Breast epithelium (tissue), 3 donors: ENCODE measurements around the gene FMN1.

ENCODE experiments used
- CTCF ChIP-seq, 3 donors: fragments of 450-650 bp; IDR thresholded peaks; one replicate each; pipeline ENCODE4 v1.5.1; 2016 to 2017; ENCODE audit warnings: antibody characterized with exemption in 3 of 3, mild to moderate bottlenecking in 3 of 3, moderate library complexity in 3 of 3
- POLR2A ChIP-seq: fragments of 450-650 bp; IDR thresholded peaks from one replicate; pipeline ENCODE4 v1.6.1; 2016; ENCODE audit warnings: antibody characterized with exemption, mild to moderate bottlenecking, moderate library complexity

GRCh38 chr15:32919749-32920414, 274.6 kb downstream of the FMN1 start:
- TF ChIP-seq POLR2A (no peak), CTCF (IDR thresholded peaks at IDR 0.05) (no peak)
